Left kidney (tissue), 2 donors: ENCODE results near the gene PTPN14. TPM values are rescaled to one million over a fixed set of nuclear protein-coding genes. Genes with fewer than 3 reads are reported as not detected.

ENCODE experiments used
- DNase-seq: peaks from one replicate; pipeline ENCODE4 v3.0.0-alpha.2; 2013
- polyA plus RNA-seq: library from polyadenylated mRNA; unstranded; fragments of 120-200 nt; gene quantifications from one replicate; pipeline ENCODE4 v1.2.1, GENCODE V29; 2013; ENCODE audit not compliant: insufficient read length

Gene PTPN14
- polyA plus RNA-seq, 1 donor, result 44.4 TPM

DNA sequence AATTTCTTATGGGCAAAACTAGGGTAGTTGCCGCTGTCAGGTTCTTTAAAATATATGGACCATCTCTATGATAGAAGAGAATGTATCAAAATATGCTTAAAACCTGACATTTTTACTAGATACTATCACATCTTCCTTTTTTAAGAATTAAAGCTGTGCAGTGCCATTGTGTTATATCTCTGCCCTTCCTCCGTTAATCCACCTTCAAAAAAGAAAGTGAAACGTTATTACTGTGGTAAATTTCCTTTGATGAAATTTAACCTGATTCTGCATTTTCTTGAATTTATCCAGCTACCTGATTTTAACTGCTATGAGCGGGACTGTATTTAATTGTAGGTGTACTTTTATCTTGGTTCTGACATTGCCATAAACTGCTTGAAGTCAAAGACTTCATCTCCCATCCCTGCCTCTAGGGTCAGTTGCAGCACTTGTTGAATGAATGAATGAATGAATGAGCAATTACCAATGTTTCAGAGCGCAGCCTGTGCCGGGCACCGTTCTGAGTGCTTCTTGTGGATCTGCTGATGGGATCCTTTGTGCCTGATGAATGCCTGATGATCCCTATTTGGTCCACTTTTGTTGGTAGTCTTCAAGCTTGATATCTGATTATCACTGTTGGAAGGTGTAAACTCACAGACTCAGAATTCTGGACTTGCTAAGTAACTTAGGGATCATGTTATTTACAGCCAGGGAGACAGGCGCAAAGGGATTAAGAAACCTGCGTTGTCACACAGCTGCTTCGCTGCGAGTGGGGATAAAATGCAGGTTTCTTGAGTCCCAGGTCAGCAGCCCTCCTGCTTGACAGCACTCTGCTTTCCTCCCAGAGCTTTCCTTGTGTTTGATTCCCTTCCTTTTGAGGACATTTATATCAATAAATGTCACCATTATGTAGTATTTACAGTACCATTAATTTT lies 240.4 kb downstream of the PTPN14 start:
- DNase-seq, result no peak

DNA sequence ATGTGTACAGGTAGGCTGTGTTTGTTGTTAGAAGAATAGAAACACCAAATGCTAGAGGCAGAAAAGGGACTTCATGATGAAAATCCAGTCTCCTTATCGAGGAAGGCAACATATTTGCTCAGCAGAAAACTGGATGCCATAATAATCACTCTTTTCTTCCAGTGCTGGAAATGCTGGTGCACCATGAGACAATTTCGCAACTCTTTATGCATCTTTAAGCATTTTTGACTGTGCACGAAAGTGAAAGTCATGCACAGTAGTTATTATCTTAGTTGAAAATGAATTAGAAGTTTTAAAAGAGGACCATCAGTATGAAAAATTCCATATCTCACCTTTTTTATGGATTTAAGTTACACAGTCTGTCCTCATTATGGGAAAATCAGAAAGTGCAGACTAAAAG lies 241.4 kb downstream of the PTPN14 start:
- DNase-seq, result no peak

DNA sequence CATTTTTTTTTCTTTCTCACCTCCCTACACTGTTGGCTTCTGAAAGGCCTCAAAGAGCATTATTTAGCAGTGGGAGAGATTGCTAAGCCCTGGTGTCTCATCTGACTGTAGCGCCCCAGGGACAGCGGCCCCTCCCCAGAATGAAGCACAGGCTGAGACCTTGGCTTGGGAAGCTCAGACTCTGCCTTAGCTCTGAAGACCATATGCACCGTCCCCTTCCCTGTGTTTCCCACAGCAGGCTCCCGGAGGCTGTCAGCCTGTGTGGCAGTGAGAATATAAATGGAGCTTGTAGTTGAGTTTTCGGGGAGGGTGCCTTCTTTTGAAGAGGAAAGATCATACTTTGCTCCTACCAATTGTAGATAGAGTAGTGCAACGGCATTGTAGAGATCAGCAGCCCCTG lies 245.1 kb downstream of the PTPN14 start:
- no peak for DNase-seq

DNA sequence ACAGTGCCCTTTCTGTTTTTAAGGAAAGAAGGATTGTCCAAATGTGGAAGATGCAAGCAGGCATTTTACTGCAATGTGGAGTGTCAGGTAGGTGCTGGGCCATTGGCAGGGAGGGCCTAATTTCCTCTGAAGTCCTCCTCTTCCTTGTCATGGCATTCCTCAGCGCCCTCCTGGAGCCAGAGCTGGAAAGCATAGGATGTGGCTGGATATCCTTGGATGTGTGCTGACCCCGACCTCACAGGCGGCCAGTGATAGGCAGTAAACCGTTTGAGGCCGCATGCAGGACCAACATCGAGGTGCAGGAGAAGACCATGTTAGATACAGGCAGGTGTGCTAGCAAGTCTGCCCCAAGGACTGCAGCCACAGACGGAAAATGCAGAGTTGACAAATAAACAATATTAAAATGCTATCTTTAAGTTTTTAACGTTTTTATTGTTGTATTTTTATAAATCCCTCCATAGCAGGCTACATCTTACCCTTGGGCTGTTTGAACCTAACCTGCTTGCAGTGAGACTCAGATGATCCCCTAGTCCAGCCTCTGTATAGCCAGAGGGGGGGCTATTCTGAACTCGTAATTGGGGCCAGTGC lies 246.1 kb downstream of the PTPN14 start:
- no peak for DNase-seq

DNA sequence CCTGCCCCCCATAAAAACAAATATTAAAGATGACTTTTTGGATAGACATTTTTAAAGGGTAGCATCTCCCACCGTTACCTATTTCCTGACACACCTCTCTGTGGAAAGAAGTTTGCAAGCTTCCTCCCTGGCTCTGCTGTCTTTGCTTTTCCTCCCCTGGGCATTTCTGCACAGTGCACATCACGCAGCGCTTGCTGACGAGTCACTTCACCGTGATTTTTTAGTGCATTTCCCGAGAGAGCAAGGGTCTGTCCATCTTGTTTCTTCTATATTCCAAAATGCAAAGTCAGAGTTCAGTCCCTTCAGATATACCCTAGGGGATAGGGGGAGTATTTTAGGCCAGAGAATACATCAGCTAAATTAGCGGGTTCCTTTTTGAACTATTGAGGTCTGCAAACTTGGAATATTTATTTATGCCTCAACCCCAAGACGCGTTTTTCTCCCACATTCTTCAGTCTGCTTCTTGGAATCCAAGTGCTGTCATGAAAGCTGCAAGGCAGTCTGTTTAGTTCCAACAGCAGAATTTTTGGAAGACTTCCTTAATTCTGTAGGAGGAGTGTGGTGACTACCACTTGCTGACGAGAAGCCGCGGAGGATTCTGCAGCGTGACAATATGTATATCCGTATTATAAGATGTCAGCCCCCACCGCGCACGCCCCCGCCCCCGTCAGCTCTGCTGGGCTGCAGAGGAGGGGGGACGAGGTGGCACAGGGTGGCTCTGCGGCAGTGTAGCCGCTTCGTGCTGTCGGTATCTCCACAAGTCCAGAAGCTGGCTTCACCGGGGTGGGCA lies 248.1 kb downstream of the PTPN14 start:
- no peak for DNase-seq

DNA sequence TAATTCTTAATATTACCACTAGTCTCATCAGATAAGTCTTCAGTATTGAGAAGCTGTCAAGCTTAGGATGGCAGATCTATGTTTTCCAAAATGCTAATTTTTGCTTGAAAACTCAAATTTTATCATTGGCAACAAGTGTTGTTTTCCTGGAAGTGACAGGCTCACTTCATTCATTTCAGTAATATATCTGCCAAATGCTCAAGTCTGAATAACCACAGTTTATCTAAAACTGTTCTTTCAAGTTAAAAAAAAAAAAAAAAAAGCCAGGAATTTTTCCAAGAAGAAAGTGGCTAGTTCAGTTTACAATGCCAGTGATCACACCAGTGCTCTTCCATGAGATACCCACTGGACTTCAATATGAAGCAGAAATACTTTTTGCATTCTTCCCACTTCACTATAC lies 249.9 kb downstream of the PTPN14 start:
- no peak for DNase-seq

DNA sequence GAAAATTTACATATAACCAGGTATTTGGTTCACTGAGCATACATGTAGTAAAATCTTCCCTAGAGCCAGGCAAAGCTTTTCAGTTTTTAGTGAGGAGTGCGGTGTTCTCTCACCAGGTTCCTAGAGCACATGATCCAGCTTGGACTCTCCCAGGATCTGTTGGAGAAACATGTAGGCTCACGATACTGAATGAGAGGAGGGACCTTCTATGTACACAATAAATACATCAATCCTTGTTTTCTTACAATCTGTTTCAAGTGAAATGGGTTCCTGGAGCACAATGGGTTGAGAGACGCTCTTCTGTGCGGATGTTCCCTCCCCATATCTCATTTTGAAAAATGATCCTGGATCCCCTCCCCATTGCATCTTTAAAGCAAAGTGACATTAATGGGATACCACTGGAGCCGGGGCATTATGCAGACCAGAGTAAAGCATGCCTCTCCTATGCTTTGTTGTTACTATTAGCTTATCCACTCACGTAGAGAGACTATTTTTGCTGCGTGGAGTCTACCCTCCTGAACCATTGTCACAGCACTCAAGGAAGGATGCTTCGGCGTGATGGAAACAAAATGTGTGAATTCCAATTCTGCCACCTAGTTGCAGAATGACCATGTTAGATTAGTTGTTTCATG lies 251.1 kb downstream of the PTPN14 start:
- DNase-seq, result no peak

Other genes starting within 250 kb of the PTPN14 start
- gene CENPF, start 51.6 kb upstream of the PTPN14 start, polyA plus RNA-seq, result 153 TPM